Astrocyte of the spinal cord (primary cell): ENCODE measurements around the gene TLK1.
A peak's percentile ranks its signal among the peaks of the same experiment; 100 is the strongest.

Source experiments
- DNase-seq: peaks from one replicate; pipeline ENCODE4 v3.0.0; 2011; ENCODE audit warnings: low read depth, low spot score
- H3K4me3 ChIP-seq: 2 replicates; pipeline ENCODE4 v1.5.1; 2011; ENCODE audit warnings: low read depth, mild to moderate bottlenecking, low read length, moderate library complexity
- CTCF ChIP-seq: IDR thresholded peaks from 2 replicates; pipeline ENCODE4 v1.5.1; 2012; ENCODE audit warnings: low read depth, mild to moderate bottlenecking, low read length, inconsistent platforms
- in situ Hi-C: cut with HindIII; loops from 2 replicates; pipeline ENCODE4 v1.10.0; 2017; ENCODE audit warnings: low sequenced_read_pairs

The TLK1 gene

DNA sequence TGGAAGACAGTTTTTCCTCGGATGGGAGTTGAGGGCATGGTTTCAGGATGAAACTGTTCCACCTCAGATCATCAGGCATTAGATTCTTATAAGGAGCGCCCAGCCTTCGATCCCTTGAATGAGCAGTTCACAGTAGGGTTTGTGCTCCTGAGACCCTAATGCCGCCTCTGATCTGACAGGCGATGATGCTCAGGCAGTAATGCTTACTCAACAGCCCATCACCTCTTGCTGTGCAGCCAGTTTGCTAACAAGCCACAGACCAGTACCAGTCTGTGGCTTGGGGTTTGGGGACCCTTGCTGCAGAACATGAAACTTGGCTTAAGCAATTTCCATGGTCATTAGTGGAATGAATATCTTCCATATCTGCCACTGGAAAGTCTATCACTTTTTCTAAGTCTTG is 175.3 kb downstream of the TLK1 start:
- no peak for TF ChIP-seq CTCF
- no peak for DNase-seq
- in situ Hi-C loops = no loop called here
- no peak overlapping the region for H3K4me3 ChIP-seq

- no peak for TF ChIP-seq CTCF
- no peak overlapping the region for H3K4me3 ChIP-seq
- no peak for DNase-seq
- in situ Hi-C loops = no loop called here
Measured at GRCh38 chr2:170984079-170984478, 176.6 kb downstream of the TLK1 start.

GRCh38 chr2:170975943-170976270 is 184.8 kb downstream of the TLK1 start:
- DNase-seq = no peak
- in situ Hi-C loops = no loop called here
- TF ChIP-seq CTCF = no peak
- H3K4me3 ChIP-seq = no peak overlapping the region

DNA sequence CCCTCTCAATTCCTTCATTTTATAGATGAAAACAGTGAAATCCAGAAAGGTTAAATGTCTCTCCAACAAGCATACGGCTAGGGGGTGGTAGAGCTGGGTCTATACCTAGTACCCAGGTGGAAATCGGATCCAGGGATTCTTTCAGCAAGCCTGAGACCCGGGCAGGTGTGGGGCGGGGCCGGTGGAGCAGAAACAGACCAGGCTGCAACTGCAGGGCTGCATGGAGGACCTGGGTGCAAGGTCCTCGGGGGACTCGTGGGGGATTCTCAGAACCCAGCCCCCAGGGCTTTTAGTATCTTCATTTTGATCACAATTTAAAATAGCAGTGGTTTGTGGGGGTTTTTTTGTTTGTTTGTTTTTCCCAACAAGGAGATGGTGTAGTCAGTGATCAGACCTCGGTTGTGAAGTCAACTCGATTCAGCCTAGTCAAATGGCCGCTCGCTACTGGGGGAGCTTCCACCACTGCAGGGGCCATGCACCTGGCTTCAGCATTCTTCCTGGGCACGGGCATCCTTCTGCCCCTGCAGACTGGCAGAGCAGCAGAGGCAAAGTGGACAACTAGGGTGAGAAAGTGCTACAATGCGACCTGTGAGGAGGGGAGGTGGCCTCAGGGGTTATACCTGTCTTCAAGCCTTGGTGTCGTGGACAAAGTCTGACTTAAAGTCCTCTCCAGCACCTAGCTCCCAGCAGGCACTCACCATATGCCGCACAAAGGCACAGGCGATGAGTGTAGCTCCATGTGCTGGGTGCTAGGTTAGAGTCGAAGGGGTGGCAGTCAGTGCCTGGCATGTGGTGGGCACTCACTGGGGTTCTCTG is 185.4 kb downstream of the TLK1 start:
- no peak overlapping the region for H3K4me3 ChIP-seq
- no peak for DNase-seq
- TF ChIP-seq CTCF = no peak
- in situ Hi-C loops = no loop called here

GRCh38 chr2:170974304-170974993 is 186.2 kb downstream of the TLK1 start:
- H3K4me3 ChIP-seq = no peak overlapping the region
- no peak for TF ChIP-seq CTCF
- in situ Hi-C loops = no loop called here
- no peak for DNase-seq

- DNase-seq = peak; percentile 78
- in situ Hi-C loops = no loop called here
- H3K4me3 ChIP-seq = peak overlapping the region; percentile 68
- TF ChIP-seq CTCF = peak; percentile 77
Measured at GRCh38 chr2:170973492-170974303, 187.0 kb downstream of the TLK1 start.
